Kidney (tissue), 14 donors: ENCODE data around the gene FAM167B. TPM values are rescaled to one million over a fixed set of nuclear protein-coding genes. Genes with fewer than 3 reads are reported as not detected.

Experiments
- DNase-seq, 5 donors: peaks; one replicate each; pipeline ENCODE4 v3.0.0-alpha.2; 2013 to 2020
- FAIRE-seq: peaks from 2 replicates; lab custom pipeline; 2012; peaks lifted over from hg19 to GRCh38; lab: Jason Lieb, UNC
- H3K27ac ChIP-seq, 2 donors: one replicate each; pipeline ENCODE4 v1.7.0; 2013; ENCODE audit warnings: low read depth in 2 of 2, low read length in 2 of 2, inconsistent platforms in 1 of 2
- H3K27me3 ChIP-seq: one replicate; pipeline ENCODE4 v1.7.1; 2013; ENCODE audit warnings: low read length, inconsistent platforms; ENCODE audit not compliant: control insufficient read depth, insufficient read depth
- H3K36me3 ChIP-seq, 3 donors: one replicate each; pipeline versions ENCODE4 v1.7.0 to v1.7.1; 2013; ENCODE audit warnings: low read length in 3 of 3, control low read depth in 1 of 3, inconsistent platforms in 1 of 3; ENCODE audit not compliant: insufficient read depth in 3 of 3, control insufficient read depth in 2 of 3
- H3K4me1 ChIP-seq, 3 donors: one replicate each; pipeline versions ENCODE4 v1.7.0 to v1.7.1; 2013; ENCODE audit warnings: low read length in 3 of 3, inconsistent platforms in 1 of 3, low read depth in 1 of 3; ENCODE audit not compliant: control insufficient read depth in 2 of 3, insufficient read depth in 2 of 3
- H3K4me3 ChIP-seq, 3 donors: one replicate each; pipeline versions ENCODE4 v1.7.0 to v1.8.1; 2013; ENCODE audit warnings: low read length in 3 of 3, control low read depth in 1 of 3, inconsistent platforms in 1 of 3
- H3K9ac ChIP-seq, 3 donors: one replicate each; pipeline versions ENCODE4 v1.7.0 to v1.7.1; 2013; ENCODE audit warnings: low read length in 3 of 3, control low read depth in 1 of 3, inconsistent platforms in 1 of 3
- H3K9me3 ChIP-seq, 3 donors: one replicate each; pipeline versions ENCODE4 v1.7.0 to v1.7.1; 2013; ENCODE audit warnings: low read length in 3 of 3, control low read depth in 1 of 3, inconsistent platforms in 1 of 3; ENCODE audit not compliant: control insufficient read depth in 2 of 3, insufficient read depth in 1 of 3
- CTCF ChIP-seq: IDR thresholded peaks from 3 replicates; pipeline ENCODE4 v1.5.1; 2012; ENCODE audit warnings: mild to moderate bottlenecking, moderate library complexity, borderline replicate concordance; ENCODE audit not compliant: insufficient read depth; ENCODE audit errors: extremely low read depth
- intact Hi-C: fragments of 100-400 bp; cut with DNase I; formaldehyde crosslinking; loops from one replicate; pipeline ENCODE4 v1.11.1; 2022
- polyA plus RNA-seq: library from polyadenylated mRNA; stranded (reverse); fragments of 350-450 nt; fragmentation: Illumina TruSeq; extraction: RNeasy Lipid Tissue Mini Kit (QIAGEN cat#74804); gene quantifications from one replicate; pipeline ENCODE4 v1.2.3, GENCODE V29; 2014; ENCODE audit warnings: low read depth, low replicate concordance; ENCODE audit not compliant: insufficient read depth
- total RNA-seq: library from RNA; stranded (reverse); fragmentation: NEBNext Ultra II Directional; extraction: Animal tissue kit (Norgen Biotek cat#: 25700); gene quantifications from one replicate; pipeline ENCODE4 v1.2.1, GENCODE V29; 2021
- donor health status: control.
- donor health status: control.
- donor health status: control.
- donor health status: control.
- donor health status: control.
- donor health status: DM: yes; HTN: yes; CAD: no.
- donor health status: Normal renal cell carcinoma (clear cell type).

FAM167B gene
- total and polyA plus RNA-seq, 2 donors from 2014 or later, result 19.6 to 84.8 TPM

GRCh38 chr1:32266921-32267591 lies 20.0 kb downstream of the FAM167B start:
- Histone ChIP-seq H3K4me1 (peaks cover 0 to 4% (median 0%) of the 10 kb centered on the region in 3 donors), H3K36me3 (no peaks in the 10 kb centered on the region), H3K9ac (no peak overlapping the region), H3K27ac (no peak overlapping the region), H3K9me3 (no peaks in the 10 kb centered on the region), H3K4me3 (no peak overlapping the region), H3K27me3 (no peaks in the 10 kb centered on the region)
- intact Hi-C loops, result no loop called here
- peak in 1 of 5 donors; percentile 52 for DNase-seq
- TF ChIP-seq CTCF, result no peak
- no peak for FAIRE-seq

DNA sequence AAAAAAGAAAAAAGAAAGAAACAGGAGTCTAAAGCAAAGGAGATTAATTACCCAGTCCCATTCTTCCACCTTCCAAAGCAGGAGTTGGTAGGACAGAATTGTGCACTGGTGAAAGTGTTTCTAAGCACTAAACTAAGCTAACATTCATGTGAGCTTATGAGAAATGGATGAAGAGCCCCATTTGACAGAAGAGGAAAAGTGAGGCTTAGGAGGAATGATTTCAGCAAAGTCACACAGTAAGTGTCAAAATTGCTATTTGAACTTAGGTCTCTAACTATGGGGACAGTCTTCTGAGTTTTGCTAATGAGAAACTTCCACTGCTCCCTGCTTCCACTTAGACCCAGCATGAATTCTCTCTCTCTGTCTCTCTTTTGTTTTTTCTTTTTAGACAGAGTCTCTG lies 22.7 kb downstream of the FAM167B start:
- no peak for DNase-seq
- Histone ChIP-seq H3K4me3 (no peak overlapping the region), H3K9me3 (peaks cover 0 to 2% (median 0%) of the 10 kb centered on the region in 3 donors), H3K27ac (no peak overlapping the region), H3K27me3 (no peaks in the 10 kb centered on the region), H3K9ac (no peak overlapping the region), H3K4me1 (peaks cover 0 to 8% (median 2%) of the 10 kb centered on the region in 3 donors), H3K36me3 (no peaks in the 10 kb centered on the region)
- intact Hi-C loops, result no loop called here
- TF ChIP-seq CTCF, result no peak
- FAIRE-seq, result no peak

GRCh38 chr1:32272557-32273390 lies 25.8 kb downstream of the FAM167B start:
- Histone ChIP-seq H3K4me1 (peaks cover 0 to 4% (median 2%) of the 10 kb centered on the region in 3 donors), H3K36me3 (no peaks in the 10 kb centered on the region), H3K4me3 (no peak overlapping the region), H3K27me3 (peaks cover 3% of the 10 kb centered on the region), H3K9me3 (peaks cover 0 to 2% (median 0%) of the 10 kb centered on the region in 3 donors), H3K27ac (no peak overlapping the region), H3K9ac (no peak overlapping the region)
- intact Hi-C loops, result no loop called here
- DNase-seq (no peak), FAIRE-seq (no peak)
- no peak for TF ChIP-seq CTCF
